Activated CD8-positive, alpha-beta memory T cell treated with anti-CD3 and anti-CD28 coated beads for 4 hours (primary cell): ENCODE data around the gene WNT1.
A peak's percentile ranks its signal among the peaks of the same experiment; 100 is the strongest.

Experiments
- DNase-seq, 2 donors: peaks; one replicate each; pipeline ENCODE4 v3.0.0-alpha.2; 2020; ENCODE audit warnings: low read depth in 2 of 2

The WNT1 gene

GRCh38 chr12:48978291-48978740, at the start of gene WNT1:
WNT1 (plus strand) TSS chr12:48978322; CDS start chr12:48978651, 329 bp downstream.
- DNase-seq, result no peak

- DNase-seq, result no peak
Measured at GRCh38 chr12:48929551-48929950, 48.6 kb upstream of the WNT1 start.

DNA sequence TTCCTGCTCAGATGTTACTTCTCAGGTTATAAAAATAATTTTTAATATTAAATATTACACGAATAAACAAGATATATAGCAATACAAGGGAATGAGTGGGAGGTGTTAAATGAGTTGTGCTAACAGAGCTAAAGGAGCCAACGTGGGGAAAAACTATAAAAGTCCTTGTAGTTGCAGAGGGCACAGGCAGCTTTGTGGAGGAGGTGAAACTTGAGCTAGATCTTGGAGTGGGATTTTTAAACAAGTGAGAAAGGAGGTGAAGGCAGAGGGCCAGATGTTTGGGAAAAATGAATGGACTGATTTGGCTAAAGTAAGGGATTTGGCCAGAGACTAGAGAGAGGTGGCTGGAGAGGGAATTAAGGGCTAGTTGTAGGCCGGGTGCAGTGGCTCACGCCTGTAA, 47.6 kb upstream of the WNT1 start:
- DNase-seq, result no peak

DNA sequence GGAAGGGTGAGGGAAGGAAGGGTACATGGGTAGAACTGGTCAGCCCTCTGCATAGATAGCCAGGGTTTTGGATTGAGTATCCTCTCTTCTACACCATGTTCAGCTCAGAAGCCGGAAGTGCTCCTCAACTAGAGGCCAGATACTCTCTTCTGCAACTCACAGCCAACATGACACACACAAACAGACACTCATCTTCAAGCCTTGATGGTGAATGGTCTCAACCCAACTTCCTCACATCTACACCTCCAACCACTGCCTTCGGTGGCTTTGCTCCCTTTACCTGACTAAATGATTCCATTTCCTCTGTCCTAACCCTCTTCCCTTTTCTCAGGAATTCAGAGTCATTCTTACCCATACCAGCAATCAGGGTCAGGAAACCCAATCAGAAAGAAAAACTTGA, 45.2 kb upstream of the WNT1 start:
- DNase-seq, result no peak

DNA sequence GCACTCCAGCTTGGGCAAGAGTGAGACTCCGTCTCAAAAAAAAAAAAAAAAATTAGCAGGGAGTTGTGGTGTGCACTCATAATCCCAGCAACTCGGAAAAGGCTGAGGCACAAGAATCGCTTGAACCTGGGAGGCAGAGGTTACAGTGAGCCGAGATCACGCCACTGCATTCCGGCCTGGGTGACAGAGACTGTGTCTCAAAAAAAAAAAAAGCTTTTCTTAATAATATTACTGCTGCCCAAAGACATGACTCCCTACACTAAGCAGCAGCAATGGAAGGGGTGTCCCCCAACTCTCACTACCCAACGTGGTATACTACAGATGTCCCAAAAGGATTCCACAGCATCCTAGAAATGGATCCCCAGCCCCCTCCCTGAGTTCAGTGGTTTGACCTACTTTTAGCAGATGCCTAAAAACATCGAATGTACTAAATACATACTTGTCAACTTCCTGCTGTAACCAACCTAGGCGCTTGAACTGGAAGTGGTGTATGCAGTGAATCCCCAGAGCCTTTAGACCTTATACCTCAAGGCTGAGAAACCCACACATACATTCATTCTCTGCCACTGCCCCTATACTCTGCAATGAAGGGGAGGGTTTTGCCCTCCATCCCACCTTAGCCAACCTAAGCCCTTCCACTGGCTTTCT, 44.3 kb upstream of the WNT1 start:
- peak in 1 of 2 donors; percentile 22 for DNase-seq

- no peak for DNase-seq
Measured at GRCh38 chr12:48934312-48934706, 43.8 kb upstream of the WNT1 start.

DNA sequence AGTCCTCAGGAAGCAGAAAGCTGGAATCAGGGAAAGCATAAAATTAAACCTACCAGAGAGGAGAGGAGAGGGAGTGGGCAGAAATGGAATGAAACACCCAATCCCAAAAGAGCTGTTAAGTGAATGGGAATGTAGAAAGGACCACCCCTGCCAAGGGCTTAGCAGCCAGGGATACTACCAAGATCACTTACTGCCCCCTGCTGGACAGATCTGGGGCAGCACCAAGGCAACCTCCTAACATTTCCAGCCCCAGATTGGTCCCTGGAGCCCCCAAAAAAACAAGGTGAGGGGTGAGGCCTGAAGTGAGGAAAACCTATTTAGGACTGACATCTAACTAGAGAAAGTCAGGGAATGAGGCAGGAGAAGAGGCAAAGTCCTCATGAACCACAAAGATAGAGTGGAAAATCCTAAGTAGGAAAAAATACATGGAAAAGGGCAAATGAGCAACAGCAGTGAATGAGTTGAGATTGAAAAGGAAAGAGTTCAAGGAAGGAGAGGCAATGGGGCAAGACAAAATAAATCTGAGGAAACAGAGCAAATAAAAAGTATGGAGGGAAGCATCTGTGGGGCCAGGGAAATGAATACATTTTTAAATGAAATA, 41.6 kb upstream of the WNT1 start:
- peak; percentile 62 to 74 for DNase-seq

GRCh38 chr12:48937170-48937569, 41.0 kb upstream of the WNT1 start:
- DNase-seq, result no peak

GRCh38 chr12:48938805-48939204, 39.3 kb upstream of the WNT1 start:
- DNase-seq, result no peak

GRCh38 chr12:48940181-48940580, 37.9 kb upstream of the WNT1 start:
- no peak for DNase-seq

- DNase-seq, result no peak
Measured at GRCh38 chr12:48943221-48943620, 34.9 kb upstream of the WNT1 start.

- DNase-seq, result no peak
Measured at GRCh38 chr12:48946205-48946604, 31.9 kb upstream of the WNT1 start.

- DNase-seq, result no peak
Measured at GRCh38 chr12:48946943-48947342, 31.2 kb upstream of the WNT1 start.

- no peak for DNase-seq
Measured at GRCh38 chr12:48947727-48948126, 30.4 kb upstream of the WNT1 start.

- no peak for DNase-seq
Measured at GRCh38 chr12:48952691-48953090, 25.4 kb upstream of the WNT1 start.

DNA sequence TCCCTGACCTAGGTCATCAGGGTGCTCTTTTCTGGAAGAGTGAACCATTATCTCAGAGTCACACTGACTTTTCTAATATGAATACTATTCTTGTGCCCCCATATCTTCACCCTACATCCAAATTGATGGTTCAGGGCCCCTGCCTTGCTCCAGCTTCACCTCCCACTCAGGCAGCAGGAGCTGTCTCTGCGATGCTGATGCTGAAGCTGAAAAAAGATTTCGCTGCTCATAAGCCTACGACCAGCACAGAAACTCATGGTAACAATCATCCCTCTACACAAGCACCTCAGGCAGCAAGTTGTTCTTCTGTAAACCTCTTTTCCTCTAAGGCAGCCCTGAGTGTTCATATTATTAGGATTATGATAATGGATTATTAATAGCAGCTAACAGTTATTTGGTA, 24.1 kb upstream of the WNT1 start:
- DNase-seq, result no peak

GRCh38 chr12:48954841-48955501, 23.2 kb upstream of the WNT1 start:
- no peak for DNase-seq

DNA sequence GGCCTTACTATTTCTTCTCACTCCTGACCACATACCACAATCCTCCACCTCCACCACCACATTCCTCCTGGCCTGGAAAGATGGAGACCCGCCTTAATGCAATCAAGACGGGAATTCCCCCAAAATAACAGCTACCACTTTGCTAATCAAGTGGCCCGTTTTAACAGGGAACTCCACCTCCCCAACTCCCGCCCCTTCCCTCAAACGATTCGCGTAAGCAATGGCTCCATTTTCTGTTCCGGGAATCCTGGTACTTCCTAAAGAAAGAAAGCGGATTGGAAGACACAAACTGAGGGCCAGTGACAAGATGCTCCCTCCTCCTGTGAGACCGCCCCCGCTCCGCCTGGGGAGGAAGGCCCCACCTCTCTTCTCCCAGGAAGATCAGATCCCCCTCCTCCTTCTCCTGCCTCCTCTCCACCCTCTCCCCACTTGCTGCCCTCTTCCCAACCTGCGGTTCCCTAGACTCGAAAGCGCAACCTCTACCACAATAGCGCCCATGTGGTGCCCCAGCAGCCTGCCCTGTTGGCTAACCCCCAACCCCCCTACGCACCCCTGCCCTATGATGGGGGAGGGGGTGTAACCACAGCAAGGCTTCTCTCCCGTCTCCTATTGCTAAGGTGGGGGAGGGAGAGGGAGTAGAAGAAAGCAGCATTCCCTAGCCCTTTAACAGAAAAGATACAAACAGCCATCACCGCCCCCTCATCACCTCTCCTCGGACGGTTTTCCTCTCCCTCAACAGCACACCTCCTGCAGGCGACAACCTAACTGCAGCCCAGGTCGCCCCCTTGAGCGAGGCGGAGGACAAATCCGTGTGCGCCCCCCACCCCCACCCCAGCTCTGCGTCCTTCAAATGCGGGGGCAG, 21.6 kb upstream of the WNT1 start:
- no peak for DNase-seq

DNA sequence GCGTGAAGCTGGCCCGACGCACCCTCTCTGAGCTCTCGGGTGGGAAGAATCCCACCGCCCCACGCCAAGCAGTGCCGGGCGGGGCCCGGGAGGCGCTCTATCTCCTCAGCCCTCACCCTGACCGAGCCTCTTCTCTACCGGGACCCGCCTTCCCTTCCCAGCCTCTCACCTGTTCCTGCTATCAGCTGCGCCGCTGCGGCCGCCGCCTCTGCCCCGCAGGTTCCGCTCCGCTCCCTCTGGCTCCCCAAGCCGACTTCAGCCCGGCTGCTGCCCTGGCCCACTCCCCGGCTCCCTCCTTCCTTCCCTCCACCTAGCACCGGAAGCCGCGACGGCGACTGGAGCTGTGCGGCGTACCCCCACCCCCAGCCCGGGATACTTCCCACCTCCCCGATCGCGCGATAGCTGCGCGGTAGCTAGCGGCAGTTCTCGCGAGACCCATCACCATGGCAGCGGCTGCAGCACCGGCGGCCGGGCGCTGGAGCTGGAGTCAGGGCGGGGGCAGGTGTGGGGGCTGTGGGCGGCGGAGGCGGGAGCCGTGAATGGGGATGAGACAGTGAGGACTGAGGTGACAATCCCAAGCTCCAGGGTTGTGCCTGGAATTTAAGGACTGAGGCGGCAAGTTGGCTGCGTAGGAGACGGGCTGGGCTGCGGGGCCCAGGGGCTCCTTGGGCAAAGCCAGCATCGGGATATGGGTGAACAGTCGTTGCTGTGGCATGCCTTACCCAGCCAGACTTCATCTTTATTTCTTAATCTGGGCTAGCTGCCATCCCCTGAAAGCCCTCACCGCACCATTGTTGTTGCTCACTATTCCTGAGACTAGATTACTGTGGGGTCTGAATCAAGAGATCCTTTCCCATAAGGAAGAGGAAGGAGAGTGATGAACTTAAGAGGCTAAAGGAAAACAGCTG, 20.7 kb upstream of the WNT1 start, which contains the start of gene ARF3:
TSS of gene ARF3 (minus strand) at position 347 of the 908 bp plus-strand sequence. CDS start 16,392 bp downstream, outside the sequence.
- peak; percentile 80 to 82 for DNase-seq

DNA sequence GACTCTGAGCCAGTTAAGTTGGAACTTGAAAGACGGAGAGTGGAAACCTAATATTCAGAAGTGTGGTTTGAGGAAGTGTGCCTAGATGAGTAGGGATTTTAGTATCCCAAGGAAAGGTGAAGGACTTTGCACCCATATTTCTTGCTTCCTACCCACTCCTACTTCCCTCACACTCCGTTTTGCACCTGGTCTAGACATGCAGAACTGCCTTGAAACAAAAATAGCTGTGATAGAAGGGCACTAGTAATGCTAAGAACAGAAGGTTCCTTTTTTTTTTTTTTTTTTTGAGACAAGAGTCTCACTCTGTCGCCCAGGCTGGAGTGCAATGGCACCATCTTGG, 20.1 kb upstream of the WNT1 start:
- DNase-seq, result no peak

GRCh38 chr12:48960834-48961233, 17.3 kb upstream of the WNT1 start:
- DNase-seq, result no peak
